GM19463 (cell line): ENCODE results near the gene SMIM1.

Experiments used
- ATAC-seq: cut with Tn5 transposase; IDR thresholded peaks from one replicate; pipeline ENCODE4 v1.9.1; 2021; ENCODE audit warnings: mild to moderate bottlenecking, moderate library complexity; ENCODE audit not compliant: unreplicated experiment

The SMIM1 gene

DNA sequence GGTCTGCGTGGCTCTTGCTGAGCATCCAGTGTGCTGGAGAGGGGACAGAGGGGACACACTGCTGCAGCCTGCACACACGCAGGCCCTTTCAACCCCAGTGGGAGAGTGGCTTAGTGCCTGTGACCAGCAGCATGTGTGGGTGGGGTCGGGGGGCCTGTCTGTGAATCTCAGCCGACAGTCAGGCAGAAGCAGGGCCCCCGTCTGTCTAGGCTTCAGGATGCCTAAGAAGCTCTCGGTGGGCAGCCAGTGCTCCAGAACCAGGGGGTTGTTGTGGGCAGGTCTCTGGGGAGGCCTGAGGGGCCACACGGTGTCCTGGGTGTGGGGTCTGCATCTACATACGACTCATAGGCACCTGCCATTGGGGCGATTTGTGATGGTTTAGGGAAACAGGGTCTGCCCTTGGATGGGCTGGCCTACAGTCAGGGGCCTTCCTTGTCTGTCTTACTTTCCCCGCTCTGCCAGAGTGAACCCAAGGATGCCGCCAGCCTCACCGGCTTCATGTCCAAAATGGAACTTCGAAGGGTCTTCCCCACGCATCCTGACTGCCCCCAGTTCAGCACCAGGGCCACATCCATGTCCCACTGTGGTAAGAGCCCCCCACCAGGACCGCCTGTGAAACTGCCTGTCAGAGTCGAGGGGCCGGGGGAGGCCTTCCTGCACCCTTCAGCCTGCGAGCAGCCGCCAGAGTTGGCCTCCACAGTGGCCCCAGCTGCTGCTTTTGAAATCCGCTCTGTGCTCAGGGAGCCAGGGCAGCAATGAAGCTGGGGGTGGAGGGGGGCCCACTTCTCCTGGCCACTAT lies 18.7 kb upstream of the SMIM1 start:
- no peak for ATAC-seq

DNA sequence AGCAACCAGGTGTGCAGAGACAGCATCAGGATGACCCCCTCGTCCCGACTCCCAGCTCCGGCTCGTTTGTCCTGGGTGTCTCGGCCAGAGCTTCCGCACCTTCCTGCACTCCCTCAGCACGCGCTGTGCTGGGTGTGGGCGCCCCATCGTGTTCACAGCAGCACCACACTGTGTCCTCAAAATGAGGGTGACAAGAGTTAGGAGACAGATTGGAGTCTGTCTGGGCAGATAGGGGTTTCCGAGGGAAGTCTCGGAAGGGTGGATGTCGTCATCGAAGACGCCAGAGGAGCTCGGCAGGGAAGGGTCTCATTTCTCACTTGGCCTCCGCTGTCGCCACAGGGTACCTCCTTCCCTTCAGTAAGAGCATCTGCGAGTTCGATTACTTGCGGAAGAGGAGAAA lies 16.2 kb upstream of the SMIM1 start:
- ATAC-seq = no peak

DNA sequence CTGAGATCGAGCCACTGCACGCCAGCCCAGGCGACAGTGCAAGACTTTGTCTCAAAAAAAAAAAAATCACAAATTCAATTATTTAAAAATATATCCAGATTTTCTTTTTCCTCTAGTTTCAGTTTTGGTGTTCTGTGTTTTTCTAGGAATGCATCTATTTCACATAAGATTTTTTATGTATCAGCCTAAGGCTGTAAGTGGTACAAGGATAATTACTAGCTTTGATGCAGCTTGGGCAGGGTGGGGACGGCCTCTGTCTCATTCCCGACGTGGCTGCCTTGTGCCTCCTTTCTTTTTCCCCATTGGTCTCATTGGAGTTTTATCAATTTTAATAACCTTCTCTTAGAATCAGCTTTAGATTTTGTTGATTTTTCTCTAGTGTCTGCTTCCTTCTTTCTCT lies 13.4 kb upstream of the SMIM1 start:
- no peak for ATAC-seq

DNA sequence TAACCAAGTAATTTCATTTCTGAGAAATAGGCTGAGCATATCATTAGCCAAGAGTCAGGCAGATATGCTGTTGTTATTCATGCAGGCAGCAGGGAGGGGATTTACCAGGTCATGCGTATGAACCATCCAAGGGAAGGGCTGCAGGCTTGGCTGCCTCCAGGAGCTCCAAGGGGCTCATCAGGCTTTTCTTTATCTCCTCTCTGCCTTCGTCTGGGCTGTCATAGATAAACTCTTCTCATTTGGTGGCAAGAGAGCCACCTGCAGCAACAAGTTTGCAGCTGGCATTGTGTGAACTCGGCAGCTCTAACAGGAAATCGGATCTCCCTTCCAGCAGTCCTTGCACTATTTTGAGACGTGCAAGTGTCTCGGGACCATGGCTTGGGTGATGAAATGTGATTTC lies 12.8 kb upstream of the SMIM1 start:
- ATAC-seq = no peak

DNA sequence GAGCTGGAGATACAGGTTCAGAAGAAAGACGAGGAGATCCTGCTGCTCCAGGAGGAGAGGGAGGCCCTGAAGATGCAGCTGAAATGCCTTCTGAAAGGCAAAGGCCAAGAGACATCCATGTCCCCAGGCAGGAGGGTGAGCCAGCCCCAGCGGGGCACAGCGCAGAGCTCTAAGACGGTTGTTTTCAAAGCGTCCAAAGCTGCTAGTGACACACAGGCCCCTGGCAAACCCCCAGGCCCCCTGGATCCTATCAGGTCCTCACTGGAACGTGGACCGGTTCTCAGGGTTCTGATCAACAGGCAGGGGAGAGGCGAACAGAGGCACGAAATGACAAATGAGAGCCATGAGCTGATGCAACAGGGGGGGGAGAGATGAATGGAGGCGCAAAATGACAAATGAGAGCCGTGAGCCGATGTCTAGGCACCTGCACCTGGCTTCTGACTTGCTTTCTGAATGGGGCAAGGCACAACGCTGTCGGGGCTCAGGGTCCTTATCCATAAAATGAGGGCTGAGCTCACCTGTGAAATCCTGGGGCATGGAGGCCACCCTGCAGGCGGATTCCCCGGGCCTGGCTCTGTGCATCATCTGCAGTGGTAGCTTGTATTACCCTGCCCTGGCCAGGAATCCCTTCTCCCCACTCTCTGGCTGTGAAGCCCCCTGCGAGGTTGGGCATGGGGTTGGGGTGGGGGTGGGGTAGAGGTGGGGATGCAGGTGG lies 11.1 kb upstream of the SMIM1 start:
- no peak for ATAC-seq

DNA sequence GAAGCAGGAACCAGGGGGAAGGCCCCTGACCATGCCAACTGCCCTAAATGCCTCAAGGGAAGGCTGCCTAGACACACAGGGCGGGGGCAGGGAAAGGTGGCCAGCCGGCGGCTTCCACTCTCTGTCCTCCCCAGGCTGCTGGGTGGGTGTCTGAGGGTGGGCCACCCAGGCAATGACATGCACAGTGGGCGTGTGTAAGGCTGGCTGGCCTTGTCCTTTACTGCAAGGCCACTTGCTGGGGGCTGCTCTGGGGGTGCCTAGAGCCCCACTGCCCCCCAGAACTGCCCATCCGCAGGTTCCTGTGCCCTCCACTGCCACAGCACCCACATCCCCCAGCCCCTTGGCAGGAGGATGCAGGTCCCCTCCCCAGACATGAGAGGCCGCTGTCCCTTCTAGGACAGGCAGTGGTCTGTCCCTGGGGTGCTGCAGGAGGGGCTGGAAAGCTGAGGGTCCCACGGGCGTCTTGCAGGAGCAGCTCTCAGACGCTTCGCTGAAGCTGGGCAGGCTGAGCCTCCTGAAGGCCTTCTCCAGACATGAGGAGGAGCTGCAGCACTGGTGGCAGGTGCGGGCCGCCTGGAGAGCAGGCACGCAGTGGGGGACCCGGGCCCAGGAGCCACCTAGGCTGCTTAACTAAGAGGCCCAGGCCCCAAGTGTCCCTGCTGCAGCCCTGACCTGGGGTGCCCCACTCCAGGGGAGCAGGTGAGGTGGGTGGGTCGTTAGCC lies 10.2 kb upstream of the SMIM1 start:
- no peak for ATAC-seq

DNA sequence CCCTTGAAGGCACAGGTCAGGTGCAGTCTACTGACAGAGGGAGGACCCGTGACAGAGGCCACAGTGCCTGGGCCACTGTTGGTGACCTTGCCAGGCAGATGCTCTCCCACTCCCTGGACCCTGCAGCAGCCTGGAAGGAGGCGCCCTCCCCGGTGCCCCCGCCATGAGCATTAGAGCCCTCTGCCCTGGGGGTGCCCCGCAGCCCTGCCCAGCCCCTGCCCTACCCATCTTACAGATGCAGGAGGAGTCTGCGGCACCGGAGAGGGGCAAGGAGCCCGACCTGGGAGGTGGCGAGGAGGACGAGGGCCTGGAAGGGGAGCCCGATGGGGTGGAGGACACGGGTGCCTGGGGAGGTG lies 9.7 kb upstream of the SMIM1 start:
- ATAC-seq = no peak

DNA sequence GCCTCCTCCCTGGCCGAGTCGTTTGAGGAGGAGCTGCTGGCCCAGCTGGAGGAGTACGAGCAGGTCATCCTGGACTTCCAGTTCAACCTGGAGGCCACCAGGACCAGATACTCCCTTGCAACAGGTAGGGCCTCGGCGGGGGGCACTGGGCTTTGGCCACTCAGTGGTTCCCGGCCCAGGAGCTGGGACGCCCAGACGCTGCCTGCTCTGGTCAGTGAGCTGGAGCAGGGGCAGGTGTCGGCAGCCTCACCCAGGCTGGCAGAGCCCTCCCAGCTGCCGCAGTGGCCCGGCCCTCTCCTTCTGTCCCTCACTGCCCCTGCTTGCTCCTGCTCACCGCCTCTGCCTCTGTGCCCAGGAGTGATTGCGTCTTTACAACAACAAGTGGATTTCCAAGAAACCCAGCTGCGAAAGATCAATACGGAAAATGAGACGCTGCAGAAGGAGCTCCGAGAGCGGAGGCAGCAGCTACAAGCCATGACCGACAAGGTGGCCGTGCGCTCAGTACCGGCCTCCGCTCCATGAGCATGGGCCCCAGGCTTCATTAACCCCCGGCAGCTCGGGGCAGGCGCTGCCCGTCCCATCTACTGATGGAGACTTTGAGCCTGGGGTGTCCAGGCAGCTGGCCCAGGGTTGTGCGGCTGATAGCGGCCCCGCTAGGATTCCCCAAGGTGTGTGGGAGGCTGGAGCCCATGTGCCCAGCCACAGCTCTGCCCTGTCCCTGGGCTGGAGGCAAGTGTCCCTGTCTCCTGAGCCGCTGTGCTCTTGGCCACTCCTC lies 9.0 kb upstream of the SMIM1 start:
- ATAC-seq = no peak

DNA sequence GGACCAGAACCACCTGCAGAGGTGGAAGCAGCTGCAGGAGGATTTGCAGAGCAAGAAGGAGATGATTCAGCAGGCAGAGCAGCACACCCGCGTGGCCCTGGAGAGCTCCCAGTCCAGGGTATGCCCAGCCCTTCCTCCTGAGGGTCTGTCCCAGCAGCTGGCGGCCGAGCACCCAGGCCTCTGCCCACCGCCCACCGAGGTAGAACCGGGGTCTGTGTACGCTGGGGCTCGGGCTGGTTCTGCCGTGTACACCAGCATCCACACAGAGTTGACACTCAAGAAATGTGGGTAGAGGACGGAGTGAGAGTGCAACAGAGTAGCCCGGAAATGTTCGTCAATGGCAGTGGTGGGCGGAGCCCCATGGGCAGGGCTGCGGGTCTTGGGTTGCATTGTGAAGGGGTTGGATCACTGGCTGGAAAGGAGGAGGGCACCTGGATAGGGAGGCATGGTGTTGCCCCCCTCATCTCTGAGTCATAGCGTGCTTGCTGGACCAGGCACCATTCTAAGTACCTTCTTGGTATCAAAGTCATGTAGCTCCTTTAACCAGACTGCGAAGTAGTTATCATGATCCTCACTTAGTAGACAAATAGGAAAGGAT lies 5.1 kb upstream of the SMIM1 start:
- no peak for ATAC-seq

DNA sequence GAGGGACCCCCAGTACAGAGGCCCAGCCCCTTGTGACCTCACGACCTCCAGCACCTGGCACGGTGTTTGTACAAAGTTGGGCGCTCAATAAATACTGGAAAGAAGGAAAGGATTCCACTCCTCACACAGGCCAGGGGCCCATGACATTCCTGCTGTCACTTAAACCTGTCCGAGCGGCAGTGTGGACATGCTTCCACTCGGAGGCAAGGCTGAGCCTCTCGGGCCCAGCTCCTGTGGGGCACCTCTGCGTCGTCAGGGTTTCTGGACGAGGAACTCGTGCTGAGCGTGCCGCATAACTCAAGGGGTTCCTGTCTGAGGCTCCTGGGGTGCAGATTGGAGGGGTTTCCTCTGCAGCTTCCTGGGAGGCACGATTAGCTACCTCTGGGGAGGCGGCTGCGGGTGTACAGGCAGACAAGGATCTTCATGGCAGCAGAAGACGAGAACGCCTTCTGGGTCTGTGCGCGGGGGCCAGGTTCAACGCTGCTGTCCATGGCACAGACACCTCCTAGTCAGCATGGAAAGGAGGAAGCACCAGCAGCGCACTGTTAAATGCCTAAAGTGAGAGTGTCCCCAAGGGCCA lies 3.6 kb upstream of the SMIM1 start:
- ATAC-seq = no peak

DNA sequence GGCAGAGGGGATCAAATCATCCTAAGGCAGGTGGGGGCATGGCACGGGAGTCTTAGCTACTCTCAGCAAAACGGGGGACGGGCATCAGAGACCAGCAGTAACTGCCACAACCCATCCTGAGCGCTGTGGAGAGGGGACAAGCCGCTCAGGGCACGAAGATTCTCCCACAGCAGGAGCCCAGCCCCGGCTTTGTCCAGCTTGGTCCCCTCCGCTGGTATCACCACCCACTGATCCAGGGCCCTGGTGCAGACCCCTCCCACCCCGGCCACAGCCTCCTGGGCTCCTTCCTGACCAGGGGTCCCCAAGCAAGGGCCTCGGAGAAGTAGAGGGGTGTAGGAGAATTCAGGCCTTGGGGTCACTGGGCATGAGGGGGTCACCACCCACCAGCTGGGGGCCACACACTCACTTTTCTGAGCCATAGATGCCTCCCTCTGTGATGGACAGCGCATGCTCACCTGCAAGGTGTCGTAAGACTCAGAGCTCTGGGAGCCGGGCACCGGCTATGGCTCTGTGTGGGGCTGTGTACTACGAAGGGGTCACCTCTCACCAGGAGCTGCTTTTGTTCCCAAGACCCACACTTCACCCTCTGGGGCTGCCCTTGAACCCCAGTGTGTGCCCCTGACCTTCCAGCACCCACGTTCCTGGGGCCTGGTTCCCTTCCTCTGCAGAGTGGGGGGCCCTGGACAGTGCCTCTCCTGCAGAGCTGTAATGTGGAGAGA lies 2.3 kb upstream of the SMIM1 start:
- ATAC-seq = no peak

DNA sequence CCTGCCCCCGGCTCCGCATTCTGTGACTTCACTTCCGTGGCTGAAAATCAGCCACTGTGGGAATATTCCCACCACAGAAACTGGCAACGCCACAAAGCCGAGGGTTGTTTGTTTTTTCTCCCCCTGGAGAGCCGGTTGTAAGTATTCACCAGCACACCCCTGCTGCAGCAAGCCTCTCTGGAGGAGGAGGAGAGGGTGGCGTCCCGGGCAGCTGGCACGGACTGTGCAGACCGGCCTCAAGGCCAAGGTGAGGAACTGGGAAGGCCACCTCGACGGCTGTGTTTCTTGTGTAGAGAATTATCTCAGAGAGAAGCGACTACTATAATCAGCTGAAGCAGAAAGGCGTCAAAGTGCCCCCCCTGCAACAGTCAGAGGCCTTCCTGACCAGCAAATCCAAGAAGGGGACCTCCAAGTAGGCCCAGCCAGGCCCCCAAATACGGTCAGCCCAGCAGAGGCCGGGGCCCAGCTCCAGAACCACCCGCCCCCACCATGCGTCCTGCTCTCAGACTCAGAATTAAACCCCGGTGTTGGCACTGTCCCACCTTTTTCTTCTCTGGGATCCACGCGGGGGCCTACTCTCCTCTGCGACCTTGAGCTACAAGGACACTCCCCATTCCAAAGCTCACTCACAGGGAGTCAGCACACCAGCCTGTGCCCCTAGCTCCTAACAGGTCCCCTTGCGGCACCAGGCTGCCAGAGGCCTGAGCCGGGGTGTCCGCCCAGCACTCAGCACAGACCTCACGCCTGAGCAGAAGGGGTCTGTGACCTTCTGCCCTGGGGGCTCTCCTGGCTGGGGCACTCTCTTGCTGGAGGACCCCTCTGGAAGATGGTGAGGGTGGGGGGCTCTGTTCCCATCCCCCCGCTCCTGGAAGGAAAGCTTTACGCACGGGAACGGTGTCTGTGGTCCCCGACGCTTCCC lies 1.2 kb upstream of the SMIM1 start:
- no peak for ATAC-seq

DNA sequence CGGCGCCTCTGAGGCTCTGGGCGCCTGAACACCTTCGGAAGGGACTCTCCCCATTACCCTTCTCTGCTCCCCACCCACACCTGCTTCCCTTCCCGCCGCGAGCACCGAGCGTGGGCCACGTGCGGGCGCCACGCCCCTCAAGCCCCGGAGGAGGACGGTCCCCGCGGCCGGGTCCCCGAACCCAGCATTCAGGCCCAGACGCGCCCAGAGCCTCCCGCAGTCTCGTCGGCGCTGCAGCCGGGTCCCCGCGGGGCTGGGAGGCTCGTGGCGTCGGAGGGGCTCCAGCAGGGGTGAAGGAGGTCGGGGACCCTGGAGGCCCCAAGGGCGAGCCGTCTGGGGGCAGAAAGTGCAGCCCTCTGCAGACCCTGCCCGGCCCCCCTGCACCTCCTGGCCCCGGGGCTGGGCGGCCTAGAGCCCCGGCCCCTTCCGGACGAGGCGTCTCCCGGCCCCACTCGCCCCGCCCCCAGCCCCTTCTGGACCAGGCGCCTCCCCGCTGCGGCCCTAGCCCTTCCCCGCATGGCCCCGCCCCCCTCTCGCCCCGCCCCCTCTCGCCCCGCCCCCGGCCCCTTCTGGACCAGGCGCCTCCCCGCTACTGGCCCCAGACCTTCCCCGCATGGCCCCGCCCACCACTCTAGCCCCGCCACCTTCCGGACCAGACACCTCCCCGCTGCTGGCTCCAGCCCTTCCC lies 378 bp upstream of the SMIM1 start:
- ATAC-seq = peak; percentile 69

DNA sequence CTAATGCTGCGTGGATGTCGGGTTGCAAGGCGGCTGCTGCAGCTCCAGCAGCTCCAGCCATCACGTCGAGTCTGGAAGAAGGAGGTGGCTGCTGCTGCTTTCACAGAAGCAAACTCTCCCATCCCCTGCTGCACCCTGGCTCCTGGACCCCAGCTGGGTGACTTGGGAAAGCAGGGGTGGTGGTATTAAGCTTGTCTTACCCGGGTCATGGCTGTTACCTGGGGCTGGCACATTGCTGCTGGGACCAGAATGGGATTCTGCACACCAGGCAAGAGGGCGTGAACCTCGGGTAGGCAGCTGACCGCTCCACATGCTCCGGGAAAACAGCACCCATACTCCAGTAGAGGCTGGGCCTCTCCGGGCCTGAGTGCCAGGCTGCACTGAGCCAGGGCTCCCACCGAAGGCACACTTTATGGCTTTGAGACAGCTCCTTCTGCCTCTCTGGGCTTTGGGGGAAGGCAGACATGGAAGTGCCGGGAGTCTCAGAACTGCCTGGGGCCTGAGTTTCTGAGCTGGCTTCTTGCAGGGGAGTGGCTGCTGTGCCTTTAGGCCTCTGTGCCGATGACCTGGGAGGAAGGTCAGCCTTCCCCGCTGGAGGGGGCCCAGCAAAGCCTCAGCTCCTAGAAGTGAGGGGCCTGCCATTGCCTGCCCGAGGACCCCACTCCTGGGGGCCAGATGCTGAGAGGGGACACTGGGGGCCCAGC lies 1.2 kb downstream of the SMIM1 start:
- no peak for ATAC-seq

DNA sequence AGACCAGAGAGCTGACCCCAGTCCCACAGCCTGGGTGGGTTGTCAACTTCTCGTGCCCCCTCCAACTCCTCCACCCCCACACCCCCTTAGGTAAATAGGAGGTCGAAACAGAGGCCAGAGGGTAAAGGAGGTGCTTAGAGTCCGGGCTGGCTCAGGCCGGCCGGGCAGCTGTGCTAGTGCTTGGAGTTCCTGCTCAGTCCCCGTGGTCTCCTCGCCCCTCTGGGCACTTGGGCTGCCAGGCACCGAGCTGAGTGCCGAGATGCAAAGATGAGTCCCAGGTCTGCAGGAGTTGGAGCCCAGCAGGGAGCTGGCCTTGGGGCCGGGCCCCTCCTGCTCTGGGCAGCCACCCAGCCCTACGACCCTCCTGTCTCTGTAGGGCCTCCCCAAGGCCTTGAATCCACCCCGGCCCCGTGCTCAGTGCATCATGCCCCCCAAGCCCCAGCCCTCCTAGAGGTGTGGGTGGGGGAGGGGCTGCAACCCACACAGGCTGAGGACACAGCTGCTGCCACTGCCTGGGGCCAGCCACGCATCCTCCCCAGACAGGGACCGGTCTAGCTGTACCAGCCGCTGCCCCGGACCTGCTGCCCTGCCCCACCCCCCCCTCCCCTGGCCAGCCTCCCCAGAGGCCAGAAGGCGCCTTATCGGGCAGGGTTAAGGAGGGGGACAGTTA lies 1.9 kb downstream of the SMIM1 start:
- ATAC-seq = no peak

DNA sequence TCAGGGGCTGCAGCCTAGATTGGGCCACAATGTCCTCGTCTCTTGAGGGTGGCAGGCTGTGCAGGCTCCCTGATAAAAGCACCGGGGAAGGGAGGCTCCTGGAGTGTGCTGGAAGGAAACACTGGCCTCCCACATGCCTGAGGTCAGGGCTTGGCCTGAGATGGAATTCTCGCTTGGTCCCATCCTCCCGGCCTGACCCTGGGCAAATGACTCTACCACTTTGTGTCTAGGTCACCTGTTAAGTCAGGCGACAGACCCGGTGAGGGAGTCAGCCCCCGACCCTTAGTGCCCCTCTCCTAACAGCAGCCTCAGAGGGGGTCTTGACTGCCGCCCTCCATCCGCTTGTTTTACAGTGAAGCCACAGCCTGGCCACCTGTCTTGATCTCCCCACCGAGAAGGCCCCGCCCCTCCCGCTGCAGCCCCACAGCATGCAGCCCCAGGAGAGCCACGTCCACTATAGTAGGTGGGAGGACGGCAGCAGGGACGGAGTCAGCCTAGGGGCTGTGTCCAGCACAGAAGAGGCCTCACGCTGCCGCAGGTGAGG lies 2.5 kb downstream of the SMIM1 start:
- no peak for ATAC-seq
